ENCODE results near the gene CD300LD.

Gene CD300LD

DNA sequence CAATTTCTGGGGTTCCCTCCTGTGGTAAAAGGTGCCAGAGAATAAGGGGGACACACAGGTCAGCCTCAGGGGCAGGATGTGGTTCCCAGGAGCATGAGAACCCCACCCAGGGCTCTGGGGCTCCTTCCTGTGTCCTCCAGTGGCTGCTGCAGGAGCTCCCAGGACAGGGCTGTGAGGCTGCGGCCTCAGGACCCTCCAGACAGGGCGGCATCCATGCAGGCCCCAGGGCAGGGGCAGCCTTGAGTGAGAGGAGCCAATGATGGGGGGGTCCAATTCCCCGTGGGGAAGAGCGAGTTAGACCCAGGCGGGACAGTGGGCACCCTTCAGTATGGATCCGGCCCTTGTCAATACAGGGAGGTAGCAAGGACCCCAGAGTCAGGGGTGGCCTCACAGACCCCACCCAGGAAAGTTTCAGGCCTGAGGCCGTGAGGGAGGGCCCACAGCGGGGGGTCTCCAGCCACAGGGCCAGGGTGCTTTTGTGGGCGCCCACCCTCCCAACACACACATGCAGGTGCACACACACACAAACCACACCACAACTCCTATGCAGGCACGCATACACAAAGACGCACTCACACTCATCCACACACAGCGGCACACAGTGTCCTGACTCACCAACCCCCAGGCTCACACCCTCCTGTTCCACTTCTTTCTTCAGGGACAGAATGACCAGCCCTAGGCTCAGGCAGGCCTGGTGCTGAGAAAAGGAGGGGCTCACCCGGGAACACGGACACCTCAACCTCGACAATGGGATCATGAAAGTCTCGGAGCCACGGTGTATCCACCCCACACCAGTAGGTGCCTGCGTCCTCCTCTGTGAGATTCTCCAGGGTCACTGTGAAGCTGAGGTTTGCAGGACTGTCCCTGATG lies 48.0 kb downstream of the CD300LD start:
- no peak for DNase-seq (ENCODE audit: low read depth, low spot score)

DNA sequence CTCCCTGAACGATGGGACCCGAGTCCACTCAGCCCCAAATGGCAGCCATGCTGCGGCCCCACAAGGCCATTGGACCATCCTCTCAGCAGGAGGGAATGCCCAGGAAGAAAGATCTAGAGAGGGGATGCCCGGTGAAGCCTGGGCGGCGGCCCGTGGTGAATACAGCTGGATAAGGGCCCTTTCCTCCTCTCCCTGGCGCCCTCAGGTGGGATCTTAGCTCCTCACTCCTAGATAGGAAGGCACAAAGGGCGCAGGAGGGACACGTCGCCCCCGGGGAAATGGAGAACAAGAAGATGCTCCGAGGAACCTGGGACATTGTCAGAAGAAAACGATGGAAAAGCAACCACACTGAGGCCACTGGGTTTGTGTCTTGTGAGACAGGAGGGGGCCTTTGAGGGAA lies 48.7 kb downstream of the CD300LD start:
- DNase-seq (ENCODE audit: low read depth, low spot score): no peak

GRCh38 chr17:74542727-74543383 lies 49.2 kb downstream of the CD300LD start:
- DNase-seq (ENCODE audit: low read depth, low spot score): no peak

- DNase-seq (ENCODE audit: low read depth, low spot score): no peak
Observed at GRCh38 chr17:74542166-74542565, 49.9 kb downstream of the CD300LD start.

GRCh38 chr17:74541176-74542111 lies 50.6 kb downstream of the CD300LD start:
- no peak for DNase-seq (ENCODE audit: low read depth, low spot score)

GRCh38 chr17:74539281-74539820 lies 52.7 kb downstream of the CD300LD start:
- DNase-seq (ENCODE audit: low read depth, low spot score): no peak

DNA sequence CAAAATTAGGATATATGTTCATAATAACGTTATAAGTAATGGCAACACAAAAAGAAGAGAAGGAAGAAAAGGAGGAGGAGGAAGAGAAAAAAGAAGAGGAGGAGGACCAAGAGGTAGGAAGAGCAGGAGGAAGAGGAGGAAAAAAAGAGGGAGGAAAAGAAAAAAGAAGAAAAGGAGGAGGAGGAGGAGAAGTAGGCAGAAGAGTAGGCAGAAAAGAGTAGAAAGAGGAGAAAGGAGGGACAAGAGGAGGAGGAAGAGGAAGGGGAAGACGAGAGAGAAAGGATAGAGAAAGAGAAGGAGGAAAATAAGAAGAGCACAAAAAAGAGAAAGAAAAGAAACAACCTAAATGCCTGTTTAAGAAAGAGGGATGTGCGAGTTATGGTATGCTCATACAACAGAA lies 55.2 kb downstream of the CD300LD start:
- no peak for DNase-seq (ENCODE audit: low read depth, low spot score)

- no peak for DNase-seq (ENCODE audit: low read depth, low spot score)
Observed at GRCh38 chr17:74532115-74532514, 60.0 kb downstream of the CD300LD start.

DNA sequence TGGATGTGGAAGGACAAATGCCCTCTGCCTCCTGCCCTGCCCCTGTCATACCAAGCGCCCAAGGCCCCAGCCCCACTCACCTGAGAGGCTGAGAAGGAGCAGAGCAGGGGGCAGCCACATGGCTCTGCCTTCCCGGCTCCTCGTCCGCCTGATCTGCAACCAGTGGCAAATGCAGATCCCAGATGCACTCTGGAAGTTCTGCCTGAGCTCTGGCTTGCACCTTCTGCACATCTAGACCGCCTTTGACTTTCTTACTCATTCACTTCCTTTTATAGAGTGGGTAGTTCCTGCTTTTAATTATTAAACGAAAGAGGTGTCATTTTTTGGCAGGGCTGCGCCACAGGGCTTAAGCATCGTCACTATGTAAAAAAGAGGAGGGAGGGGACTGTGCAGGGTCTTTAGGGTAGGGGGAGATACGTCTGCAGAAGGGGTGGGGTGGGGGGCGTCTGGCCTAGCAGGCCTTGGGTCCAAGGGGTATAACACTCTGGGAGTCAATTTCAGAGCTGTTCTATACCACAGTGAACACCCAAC lies 60.8 kb downstream of the CD300LD start, which contains the start of gene CD300LB:
Gene CD300LB (minus strand): TSS at position 245 of the 531 bp plus-strand sequence. CDS start 125 bp downstream, at position 120.
- no peak for DNase-seq (ENCODE audit: low read depth, low spot score)

GRCh38 chr17:74530831-74531150 lies 61.3 kb downstream of the CD300LD start:
- no peak for DNase-seq (ENCODE audit: low read depth, low spot score)
